ENCODE measurements around the gene SDK2. TPM values are rescaled to one million over a fixed set of nuclear protein-coding genes. Genes with fewer than 3 reads are reported as not detected.
A peak's percentile ranks its signal among the peaks of the same experiment; 100 is the strongest.

Gene SDK2
- total RNA-seq, 2 donors from 2014 or later, result 0.94 to 2.1 TPM

DNA sequence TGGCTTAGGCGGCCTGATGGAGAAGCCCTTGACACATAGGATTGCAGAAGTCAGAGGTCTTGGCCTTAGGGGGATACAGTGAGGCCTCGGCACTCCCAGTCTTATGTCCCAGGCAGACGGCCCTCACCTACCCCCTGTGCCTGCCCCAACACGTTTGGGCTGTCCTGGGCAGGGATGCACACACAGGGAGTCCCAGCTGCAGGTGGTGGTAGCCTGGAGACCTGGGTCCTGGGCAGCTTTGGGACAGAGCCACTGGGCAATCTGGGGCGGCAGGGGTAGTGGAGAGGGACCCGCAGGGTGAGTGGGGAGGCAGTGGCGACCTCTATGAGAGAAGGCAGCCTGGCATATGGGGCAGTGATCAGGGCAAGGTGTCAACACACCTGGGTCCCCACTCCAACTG, 48.3 kb downstream of the SDK2 start:
- no peak for DNase-seq
- no peak for ATAC-seq
- intact Hi-C loops (cut with DNase I), result no loop called here

DNA sequence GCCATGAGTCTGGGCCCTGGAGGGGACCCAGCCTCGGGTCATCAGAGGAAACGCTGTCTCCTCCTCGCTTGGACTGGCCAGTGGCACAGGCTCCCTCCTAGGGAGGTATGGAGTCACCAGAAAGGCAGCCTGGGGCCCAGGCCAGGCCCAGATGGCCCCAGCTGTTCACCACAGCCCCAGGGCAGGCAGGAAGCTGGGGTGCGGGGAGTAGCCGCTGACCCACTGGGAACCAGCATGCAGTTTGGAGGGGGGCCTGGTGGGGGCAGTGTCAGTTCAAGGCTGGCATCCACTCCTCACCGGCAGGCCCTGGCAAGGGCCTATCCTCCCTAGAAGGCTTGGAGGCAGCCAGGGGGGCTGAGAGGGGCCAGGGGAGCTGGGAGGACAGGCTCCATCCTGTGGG, 48.8 kb downstream of the SDK2 start:
- peak; percentile 54 to 89 for ATAC-seq
- intact Hi-C loops (cut with DNase I), result no loop called here
- peak; percentile 51 for DNase-seq

DNA sequence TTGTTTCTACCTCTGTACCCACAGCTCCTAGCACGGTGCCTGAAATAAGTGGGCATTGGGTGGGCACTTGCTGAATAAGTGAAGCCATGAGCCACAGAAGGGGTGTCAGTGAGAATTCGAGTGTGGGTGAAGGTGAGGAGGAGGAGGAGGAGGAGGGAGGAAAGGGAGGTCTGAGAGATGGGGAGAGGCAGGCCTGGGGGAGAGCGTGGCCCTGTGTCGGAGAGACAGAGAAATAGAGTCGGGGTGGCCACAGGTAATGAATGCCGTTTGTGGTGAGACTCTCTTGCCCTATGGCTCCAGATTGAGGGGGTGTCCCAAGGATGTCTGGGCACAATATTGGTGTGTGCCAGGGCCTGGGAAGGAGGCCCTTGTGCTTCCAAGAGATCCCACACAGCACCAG, 49.2 kb downstream of the SDK2 start:
- no peak for DNase-seq
- no peak for ATAC-seq
- intact Hi-C loops (cut with DNase I), result no loop called here

GRCh38 chr17:73594598-73594997, 49.6 kb downstream of the SDK2 start:
- ATAC-seq (no peak), DNase-seq (no peak)
- intact Hi-C loops (cut with DNase I), result no loop called here

DNA sequence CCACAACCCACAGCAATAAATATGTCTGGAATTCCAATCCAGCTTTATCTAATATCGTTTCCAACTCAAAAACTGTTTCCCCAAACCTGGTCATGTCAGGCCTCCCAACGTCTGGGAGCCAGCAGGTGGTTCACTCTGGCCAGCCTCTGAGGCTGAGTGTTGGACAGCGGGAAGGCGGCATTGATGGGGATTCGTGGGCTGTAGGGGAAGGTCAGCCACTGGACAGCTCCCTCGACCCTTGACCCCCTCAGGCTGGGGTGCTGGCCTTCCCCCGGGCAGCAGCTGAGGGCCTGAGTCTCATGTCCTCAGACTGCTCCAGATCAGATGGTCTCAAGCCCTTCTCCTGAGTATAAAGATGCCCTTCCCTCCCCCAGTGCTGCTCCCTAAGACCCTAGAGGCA, 50.2 kb downstream of the SDK2 start:
- DNase-seq (no peak), ATAC-seq (no peak)
- intact Hi-C loops (cut with DNase I), result no loop called here

GRCh38 chr17:73593249-73593965, 50.8 kb downstream of the SDK2 start:
- intact Hi-C loops (cut with DNase I), result no loop called here
- ATAC-seq (no peak), DNase-seq (no peak)

GRCh38 chr17:73592501-73592961, 51.7 kb downstream of the SDK2 start:
- ATAC-seq, result no peak
- intact Hi-C loops (cut with DNase I), result no loop called here
- no peak for DNase-seq

GRCh38 chr17:73592079-73592415, 52.2 kb downstream of the SDK2 start:
- DNase-seq (no peak), ATAC-seq (no peak)
- intact Hi-C loops (cut with DNase I), result no loop called here

- ATAC-seq (peak in 1 of 2 donors; percentile 48), DNase-seq (no peak)
- intact Hi-C loops (cut with DNase I), result no loop called here
These were observed 52.8 kb downstream of the SDK2 start for GRCh38 chr17:73591296-73592078.

DNA sequence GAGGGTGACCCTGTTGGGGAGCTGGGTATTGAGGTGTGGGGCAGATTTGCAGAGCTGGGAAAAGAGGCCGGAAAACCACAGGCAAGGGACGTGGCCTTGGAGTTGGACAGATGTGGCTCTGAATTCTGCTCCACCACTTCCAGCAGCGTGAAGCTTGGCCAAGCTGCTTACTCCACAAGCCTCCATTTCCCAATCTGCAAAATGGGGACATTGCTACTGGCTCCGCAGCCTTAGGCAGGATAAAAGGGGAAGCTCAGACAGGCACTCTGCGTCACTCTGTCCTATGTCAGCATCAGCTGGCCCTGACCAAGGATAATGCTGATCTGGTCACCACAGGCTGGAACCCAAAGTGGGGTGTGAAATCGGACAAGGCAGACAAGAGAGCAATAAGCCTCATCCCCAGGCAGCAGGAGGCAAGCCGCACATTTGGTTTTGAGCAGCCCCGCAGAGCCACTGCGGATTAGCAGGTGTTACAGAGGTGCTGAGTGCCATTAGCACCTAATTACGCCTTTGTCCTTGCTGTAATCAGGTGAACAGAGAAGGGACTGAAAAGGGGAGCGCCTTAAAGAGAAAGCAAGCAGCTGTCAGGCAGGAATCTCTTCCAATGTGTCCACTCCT, 54.8 kb downstream of the SDK2 start:
- intact Hi-C loops (cut with DNase I), result no loop called here
- DNase-seq, result no peak
- no peak for ATAC-seq

GRCh38 chr17:73588891-73589290, 55.4 kb downstream of the SDK2 start:
- DNase-seq (no peak), ATAC-seq (no peak)
- intact Hi-C loops (cut with DNase I), result no loop called here

DNA sequence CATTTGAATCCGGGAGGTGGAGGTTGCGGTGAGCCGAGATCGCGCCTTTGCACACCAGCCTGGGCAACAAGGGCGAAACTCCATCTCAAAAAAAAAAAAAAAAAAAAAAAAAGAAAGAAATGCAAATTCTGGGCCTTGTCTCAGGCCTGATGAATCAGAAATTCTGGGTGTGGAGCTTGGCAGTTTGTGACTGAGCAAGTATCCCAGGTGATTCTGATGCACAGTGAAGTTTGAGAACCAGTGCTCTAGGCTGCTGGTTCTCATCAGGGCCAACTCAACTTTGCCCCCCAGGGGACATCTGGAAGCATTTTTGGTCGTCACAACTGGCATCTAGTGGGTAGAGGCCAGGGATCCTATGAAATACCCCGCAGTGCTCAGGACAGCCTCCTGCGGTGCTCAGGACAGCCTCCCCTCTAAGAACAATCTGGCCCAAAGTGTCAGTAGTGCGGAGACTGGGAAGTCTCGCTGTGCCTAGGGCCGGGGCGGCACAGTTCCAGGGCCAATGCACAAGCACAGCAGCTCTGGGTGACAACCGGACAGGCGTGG, 55.9 kb downstream of the SDK2 start:
- ATAC-seq (no peak), DNase-seq (no peak)
- intact Hi-C loops (cut with DNase I), result no loop called here

GRCh38 chr17:73586921-73587602, 57.2 kb downstream of the SDK2 start:
- DNase-seq, result peak; percentile 30
- ATAC-seq, result peak; percentile 43 to 95
- intact Hi-C loops (cut with DNase I), result no loop called here

- no peak for DNase-seq
- intact Hi-C loops (cut with DNase I), result no loop called here
- ATAC-seq, result no peak
These were observed 57.9 kb downstream of the SDK2 start for GRCh38 chr17:73586275-73586832.

DNA sequence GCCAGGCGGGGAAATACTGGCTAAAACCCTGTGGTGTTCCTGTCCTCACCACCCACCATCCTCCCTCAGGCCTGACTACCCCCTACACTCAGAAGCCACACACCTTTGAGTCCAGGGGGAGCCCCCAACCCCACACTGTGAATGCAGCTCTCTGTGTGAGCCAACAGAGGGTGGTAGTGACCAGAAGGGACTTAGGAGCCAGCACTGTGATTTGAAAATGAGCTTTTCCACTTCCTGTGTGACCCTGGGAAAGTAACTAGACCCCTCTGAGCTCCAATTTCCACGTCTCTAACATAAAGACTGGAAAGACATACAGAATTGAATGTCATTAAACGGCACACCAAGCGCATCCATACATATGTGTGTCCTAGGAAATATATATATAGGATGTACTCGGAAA, 58.7 kb downstream of the SDK2 start:
- no peak for ATAC-seq
- DNase-seq, result no peak
- intact Hi-C loops (cut with DNase I), result no loop called here

DNA sequence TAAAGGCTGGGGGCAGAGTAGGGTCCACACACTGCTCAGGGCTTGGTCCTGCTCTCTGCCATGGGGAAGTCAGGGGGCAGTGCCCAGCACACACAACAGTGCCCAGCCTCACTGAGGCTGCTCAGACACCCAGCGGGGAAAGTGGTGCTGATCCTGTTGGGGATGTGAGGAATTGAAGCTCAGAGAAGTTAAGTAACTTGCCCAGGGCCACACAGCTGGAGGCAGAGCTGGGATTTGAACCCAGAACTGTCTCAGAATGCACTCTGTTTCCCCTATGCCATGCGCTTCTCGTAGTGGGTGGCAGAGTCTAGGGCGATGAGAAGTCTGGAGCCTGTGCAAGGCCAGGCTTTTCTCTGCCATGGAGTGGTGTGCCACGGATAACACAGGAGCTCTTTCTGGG, 59.3 kb downstream of the SDK2 start:
- no peak for DNase-seq
- intact Hi-C loops (cut with DNase I), result no loop called here
- no peak for ATAC-seq

- intact Hi-C loops (cut with DNase I), result no loop called here
- ATAC-seq, result no peak
- DNase-seq, result no peak
These were observed 60.2 kb downstream of the SDK2 start for GRCh38 chr17:73584049-73584448.

DNA sequence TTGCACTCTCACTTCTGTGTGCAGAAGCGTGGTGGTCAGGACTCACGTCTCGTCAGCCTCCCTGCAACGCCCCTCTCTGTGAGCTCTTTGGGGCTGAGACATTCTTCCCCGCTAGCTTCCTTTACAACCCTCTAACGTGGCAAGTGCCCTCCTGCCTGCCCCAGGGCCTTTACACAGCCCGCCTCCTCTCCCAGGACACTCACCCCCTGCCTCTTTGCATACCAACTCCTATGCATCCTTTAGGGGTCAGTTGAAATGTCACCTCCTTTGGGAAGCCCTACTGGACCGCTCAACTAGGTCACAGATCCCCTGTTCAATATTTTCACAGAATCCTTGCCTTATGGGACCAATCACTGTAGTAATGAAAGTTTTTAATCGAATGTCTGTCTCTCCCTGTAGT, 61.4 kb downstream of the SDK2 start:
- DNase-seq (no peak), ATAC-seq (no peak)
- intact Hi-C loops (cut with DNase I), result no loop called here

DNA sequence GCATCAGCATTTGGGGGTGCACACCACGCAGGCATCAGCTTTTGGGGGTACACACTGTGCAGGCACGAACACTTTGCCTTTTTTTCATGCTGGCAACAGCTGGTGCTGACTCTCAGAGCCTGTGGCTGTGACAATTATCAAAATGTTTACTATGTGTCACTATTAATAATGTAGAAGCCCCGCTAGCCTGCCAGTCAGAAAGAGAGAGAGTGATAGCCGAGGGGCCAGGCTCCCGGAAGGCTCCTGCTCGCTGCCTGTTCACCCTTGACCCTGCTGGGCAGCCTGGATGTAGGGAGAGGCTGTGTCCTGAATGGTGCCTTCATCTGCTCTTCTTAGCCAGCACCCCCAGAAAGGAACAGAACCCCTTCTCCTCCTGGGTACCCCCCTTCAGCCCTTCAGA, 61.9 kb downstream of the SDK2 start:
- DNase-seq, result no peak

More for the DNA sequence above, 61.9 kb downstream of the SDK2 start:
- ATAC-seq, result no peak
- intact Hi-C loops (cut with DNase I), result no loop called here

Measured in left cardiac atrium (tissue), 4 donors.